ENCODE results near the gene NTMT1. TPM values are rescaled to one million over a fixed set of nuclear protein-coding genes. Genes with fewer than 3 reads are reported as not detected.

The NTMT1 gene
- total and polyA plus RNA-seq, 9 of the 15 experiments (the other 6 are each of a cell fraction or from before 2014, with no cell fraction given) = 42.1 to 116 (median 74.7) TPM

DNA sequence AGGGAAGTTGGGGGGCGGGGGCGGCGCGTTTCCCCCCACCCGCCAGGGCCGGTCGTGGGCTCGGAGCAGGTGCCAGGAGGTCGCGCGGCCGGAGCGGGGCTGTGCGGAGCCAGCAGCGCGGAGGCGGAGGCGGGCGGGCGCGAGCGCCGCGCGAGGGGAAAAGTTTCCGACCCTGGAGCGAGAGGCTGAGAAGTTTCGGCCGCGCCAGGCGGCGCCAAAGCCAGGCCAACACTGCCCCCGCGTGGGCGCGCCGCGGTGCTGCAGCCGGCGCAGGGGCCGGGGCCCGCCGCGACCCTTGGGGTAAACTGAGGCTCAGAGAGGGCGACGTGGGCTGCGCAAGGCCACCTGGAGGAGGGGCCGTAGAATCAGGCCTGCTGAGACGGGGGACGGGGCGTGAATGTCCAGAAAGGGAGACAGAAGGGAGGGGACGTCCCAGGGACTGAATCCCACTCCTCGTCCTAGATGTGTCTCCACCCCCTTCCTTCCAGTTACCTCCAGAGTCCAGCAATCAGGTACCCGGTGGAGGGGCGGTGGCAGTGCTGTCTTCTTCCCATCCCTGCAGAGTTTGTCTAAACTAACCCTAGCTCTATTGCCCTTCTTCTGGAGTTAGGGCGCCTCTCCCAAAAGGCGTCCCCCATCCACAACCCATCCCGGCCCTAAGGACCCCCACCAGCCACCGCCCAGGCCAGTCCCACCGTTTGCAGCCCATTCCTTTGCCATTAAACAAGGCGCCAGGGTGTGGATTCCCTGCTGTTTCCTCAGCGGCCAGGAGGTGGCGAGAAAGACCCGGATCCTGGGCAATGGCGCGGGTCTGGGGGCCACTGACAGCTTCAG, 15.3 kb upstream of the NTMT1 start (continued):
- TF ChIP-seq ZEB2 (IDR thresholded peaks at IDR 0.05) (no peak), POLR3G (IDR thresholded peaks at IDR 0.05; ENCODE audit: extremely low read depth, insufficient read length, insufficient replicate concordance) (no peak), ZNF347 (CRISPR knock-in tag; IDR thresholded peaks at IDR 0.05; ENCODE audit: low read depth) (no peak), GTF2A2 (tag; IDR thresholded peaks at IDR 0.05) (no peak), BRCA1 (IDR thresholded peaks at IDR 0.05) (no peak), BRCA1 (CRISPR knock-in tag; IDR thresholded peaks at IDR 0.05) (no peak), GATAD2A (IDR thresholded peaks at IDR 0.05) (0 out of 2 replicates have a peak, but pooled peaks have one; percentile 47), SMARCB1 (IDR thresholded peaks at IDR 0.05; ENCODE audit: insufficient read length, low read depth) (no peak), ZNF778 (CRISPR knock-in tag; IDR thresholded peaks at IDR 0.05) (no peak), ZBTB17 (CRISPR knock-in tag; IDR thresholded peaks at IDR 0.05) (no peak), NFRKB (IDR thresholded peaks at IDR 0.05; ENCODE audit: low read depth) (no peak), MECOM (CRISPR knock-in tag; IDR thresholded peaks at IDR 0.05) (no peak), GABPB1 (CRISPR knock-in tag; IDR thresholded peaks at IDR 0.05) (peak; percentile 62), ZNF217 (CRISPR knock-in tag; IDR thresholded peaks at IDR 0.05) (no peak), XRCC4 (IDR thresholded peaks at IDR 0.05; ENCODE audit: extremely low read depth, insufficient read depth, insufficient read length) (no peak)
- TF ChIP-seq, protein P1, sequence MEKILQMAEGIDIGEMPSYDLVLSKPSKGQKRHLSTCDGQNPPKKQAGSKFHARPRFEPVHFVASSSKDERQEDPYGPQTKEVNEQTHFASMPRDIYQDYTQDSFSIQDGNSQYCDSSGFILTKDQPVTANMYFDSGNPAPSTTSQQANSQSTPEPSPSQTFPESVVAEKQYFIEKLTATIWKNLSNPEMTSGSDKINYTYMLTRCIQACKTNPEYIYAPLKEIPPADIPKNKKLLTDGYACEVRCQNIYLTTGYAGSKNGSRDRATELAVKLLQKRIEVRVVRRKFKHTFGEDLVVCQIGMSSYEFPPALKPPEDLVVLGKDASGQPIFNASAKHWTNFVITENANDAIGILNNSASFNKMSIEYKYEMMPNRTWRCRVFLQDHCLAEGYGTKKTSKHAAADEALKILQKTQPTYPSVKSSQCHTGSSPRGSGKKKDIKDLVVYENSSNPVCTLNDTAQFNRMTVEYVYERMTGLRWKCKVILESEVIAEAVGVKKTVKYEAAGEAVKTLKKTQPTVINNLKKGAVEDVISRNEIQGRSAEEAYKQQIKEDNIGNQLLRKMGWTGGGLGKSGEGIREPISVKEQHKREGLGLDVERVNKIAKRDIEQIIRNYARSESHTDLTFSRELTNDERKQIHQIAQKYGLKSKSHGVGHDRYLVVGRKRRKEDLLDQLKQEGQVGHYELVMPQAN (IDR thresholded peaks at IDR 0.05; ENCODE audit: borderline replicate concordance) = no peak
- TF ChIP-seq, protein P2, sequence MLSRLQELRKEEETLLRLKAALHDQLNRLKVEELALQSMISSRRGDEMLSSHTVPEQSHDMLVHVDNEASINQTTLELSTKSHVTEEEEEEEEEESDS (CRISPR knock-in tag; IDR thresholded peaks at IDR 0.05) = no peak
- TF ChIP-seq, protein P3, sequence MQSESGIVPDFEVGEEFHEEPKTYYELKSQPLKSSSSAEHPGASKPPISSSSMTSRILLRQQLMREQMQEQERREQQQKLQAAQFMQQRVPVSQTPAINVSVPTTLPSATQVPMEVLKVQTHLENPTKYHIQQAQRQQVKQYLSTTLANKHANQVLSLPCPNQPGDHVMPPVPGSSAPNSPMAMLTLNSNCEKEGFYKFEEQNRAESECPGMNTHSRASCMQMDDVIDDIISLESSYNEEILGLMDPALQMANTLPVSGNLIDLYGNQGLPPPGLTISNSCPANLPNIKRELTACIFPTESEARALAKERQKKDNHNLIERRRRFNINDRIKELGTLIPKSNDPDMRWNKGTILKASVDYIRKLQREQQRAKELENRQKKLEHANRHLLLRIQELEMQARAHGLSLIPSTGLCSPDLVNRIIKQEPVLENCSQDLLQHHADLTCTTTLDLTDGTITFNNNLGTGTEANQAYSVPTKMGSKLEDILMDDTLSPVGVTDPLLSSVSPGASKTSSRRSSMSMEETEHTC (IDR thresholded peaks at IDR 0.05) = no peak
- TF ChIP-seq, protein P4, sequence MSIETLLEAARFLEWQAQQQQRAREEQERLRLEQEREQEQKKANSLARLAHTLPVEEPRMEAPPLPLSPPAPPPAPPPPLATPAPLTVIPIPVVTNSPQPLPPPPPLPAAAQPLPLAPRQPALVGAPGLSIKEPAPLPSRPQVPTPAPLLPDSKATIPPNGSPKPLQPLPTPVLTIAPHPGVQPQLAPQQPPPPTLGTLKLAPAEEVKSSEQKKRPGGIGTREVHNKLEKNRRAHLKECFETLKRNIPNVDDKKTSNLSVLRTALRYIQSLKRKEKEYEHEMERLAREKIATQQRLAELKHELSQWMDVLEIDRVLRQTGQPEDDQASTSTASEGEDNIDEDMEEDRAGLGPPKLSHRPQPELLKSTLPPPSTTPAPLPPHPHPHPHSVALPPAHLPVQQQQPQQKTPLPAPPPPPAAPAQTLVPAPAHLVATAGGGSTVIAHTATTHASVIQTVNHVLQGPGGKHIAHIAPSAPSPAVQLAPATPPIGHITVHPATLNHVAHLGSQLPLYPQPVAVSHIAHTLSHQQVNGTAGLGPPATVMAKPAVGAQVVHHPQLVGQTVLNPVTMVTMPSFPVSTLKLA (conservative IDR thresholded peaks at IDR 0.05) = no peak
- TF ChIP-seq, protein P5, sequence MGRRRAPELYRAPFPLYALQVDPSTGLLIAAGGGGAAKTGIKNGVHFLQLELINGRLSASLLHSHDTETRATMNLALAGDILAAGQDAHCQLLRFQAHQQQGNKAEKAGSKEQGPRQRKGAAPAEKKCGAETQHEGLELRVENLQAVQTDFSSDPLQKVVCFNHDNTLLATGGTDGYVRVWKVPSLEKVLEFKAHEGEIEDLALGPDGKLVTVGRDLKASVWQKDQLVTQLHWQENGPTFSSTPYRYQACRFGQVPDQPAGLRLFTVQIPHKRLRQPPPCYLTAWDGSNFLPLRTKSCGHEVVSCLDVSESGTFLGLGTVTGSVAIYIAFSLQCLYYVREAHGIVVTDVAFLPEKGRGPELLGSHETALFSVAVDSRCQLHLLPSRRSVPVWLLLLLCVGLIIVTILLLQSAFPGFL (CRISPR knock-in tag; IDR thresholded peaks at IDR 0.05) = no peak
- TF ChIP-seq, protein P6, sequence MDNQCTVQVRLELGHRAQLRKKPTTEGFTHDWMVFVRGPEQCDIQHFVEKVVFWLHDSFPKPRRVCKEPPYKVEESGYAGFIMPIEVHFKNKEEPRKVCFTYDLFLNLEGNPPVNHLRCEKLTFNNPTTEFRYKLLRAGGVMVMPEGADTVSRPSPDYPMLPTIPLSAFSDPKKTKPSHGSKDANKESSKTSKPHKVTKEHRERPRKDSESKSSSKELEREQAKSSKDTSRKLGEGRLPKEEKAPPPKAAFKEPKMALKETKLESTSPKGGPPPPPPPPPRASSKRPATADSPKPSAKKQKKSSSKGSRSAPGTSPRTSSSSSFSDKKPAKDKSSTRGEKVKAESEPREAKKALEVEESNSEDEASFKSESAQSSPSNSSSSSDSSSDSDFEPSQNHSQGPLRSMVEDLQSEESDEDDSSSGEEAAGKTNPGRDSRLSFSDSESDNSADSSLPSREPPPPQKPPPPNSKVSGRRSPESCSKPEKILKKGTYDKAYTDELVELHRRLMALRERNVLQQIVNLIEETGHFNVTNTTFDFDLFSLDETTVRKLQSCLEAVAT (IDR thresholded peaks at IDR 0.05) = no peak

Data from K562 (cell line).